Stimulated activated CD4-positive, alpha-beta T cell treated with anti-CD3 and anti-CD28 coated beads, Interleukin-4, amount 100 ng/mL, for 1 hour (primary cell): ENCODE measurements around the gene ARGLU1.

Experiments
- DNase-seq: peaks from one replicate; pipeline ENCODE4 v3.0.0-alpha.2; 2020

ARGLU1 gene

DNA sequence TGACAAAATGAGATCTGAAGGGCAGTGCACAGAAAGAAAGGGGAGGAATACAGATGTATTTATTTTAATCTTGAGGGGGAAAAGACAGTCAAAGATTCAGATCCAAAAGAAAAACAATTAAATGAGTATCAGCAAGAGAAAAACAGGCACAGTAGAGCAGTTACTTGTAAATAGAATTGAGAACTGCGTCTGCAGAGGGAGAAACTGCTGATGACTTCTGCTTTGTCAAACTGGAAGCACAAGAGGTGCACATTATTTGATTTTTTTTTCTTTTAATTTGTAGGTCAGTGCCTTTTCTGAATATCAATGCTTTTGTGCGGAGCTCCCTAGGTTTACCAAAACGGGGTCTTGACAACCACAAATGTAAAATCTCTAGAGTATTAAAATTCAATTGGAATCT lies 69.8 kb downstream of the ARGLU1 start:
- no peak for DNase-seq

DNA sequence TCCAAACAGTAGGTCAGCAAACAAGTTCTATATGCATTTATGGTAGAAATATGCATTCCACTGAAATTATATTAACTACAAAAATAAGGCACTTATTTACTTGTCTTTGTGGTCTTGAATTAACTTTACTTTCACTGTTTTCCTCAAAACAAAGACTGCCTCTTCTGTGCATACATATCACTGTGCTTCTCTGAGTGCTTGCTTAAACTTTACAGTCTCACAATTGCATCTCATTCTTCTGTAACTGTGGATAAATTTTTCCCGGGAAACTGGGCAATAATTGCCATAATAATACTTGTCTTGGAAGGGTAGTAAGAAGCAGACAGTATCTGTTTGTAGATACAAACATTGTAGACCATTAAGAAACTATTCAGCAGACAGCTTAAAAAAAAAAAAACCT lies 70.9 kb downstream of the ARGLU1 start:
- DNase-seq, result no peak

DNA sequence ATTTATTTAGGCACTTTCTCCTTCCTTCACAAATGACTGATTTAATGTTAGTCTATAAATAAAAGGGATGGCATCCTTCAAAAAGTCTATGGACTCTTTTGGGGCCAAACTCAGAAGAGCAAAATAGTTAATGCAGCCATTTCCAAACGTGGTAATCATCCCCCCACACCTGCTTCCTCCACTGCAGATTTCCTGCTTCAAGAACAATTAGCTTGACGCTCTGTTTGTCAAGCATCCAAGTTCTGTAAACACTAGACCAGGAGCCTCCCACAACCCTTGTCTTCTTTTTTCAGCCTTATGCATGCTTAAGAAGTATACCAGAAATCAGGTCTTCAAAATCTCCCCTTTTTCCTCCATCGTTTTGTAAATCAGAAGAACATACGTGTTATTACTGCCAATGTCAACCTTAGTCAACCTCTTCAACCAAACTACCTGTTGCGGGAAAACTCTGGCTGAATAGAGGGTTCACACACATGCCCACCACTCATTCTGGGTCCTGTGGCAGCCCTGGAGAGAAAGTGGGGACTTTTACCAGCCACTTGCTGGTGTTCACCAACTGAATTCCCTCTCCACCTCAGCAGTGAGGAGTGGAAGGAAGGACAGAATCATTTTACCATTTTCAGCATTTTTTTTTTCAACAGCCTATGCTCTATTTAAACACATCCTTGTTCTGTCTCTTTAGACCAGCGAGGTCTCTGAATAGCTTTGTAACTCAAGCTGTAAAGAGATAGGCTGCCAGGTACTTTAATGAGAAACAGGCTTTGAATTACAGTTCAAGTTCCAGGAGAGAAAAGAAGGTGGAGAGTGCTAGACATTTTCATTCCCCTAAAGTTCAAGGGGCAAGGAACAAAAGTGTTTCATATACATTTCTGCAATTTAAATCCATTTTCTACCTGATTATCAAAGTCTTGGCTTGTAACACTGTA lies 71.6 kb downstream of the ARGLU1 start:
- no peak for DNase-seq

DNA sequence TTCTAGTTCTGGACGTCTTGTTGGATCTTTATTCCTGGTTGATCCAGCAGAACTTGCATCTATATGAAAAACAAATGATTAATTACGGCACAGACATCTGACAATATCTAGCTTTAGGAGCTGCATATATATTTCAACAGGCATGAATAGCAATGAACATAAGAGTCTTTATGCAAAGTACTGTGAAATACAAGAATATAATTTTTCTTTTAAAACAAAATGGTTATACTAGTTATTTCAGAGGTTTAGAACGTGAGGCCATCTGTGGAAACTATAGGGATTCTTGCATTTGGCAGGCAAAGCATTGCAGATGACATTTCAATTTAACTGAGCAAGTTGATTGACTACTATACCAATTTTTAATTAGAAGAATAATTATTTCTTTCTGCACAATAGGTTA lies 73.0 kb downstream of the ARGLU1 start:
- DNase-seq, result no peak

DNA sequence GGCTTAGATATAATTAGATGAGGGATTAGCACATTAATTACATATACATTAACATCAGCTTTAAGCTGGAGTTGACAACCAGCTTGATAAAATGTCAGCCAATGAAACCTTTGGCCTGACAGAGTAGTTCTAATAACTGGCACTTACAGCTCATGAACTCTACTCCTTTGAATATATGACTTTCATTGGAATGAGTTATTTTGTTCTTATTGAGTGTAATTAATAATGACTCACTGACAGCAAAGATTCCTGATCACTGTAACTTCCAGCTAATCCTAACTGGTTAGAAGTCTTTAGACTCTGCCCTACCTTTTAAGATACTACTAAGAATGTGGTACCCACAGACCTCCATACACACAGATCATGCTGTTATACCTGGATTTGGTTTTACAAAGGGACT lies 73.4 kb downstream of the ARGLU1 start:
- no peak for DNase-seq

DNA sequence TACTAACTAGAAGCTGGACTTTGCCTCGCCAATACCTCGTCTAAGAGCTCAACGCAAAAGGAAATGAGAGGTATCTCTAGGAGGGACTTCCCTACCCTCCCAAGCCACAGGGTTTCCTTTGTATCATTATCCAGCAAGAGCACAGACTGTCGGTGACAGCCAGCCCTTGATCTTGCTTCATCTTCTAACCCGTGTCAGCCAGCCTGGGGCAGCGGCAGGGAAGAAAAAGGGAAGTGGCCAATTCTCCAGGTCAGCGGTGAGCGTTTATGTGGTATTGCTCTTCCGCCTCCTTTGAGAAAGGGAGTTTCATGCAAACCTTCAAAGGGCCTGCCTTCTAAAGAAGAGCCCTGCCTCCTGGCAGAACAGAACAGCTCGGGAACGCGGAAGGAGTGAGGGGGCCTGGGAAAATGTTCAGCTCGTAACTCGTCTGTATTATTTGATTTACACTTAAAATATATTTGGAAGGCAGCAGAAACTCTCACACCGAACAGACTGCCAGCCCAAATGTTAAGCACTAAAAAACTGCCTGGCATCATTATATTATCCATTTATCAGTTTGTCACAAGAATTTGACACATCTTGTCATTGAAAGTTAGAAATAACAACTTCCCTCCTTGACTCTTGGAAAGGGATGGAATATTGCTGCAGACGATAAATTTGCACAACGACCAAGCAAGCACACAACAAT lies 74.3 kb downstream of the ARGLU1 start:
- DNase-seq, result no peak

DNA sequence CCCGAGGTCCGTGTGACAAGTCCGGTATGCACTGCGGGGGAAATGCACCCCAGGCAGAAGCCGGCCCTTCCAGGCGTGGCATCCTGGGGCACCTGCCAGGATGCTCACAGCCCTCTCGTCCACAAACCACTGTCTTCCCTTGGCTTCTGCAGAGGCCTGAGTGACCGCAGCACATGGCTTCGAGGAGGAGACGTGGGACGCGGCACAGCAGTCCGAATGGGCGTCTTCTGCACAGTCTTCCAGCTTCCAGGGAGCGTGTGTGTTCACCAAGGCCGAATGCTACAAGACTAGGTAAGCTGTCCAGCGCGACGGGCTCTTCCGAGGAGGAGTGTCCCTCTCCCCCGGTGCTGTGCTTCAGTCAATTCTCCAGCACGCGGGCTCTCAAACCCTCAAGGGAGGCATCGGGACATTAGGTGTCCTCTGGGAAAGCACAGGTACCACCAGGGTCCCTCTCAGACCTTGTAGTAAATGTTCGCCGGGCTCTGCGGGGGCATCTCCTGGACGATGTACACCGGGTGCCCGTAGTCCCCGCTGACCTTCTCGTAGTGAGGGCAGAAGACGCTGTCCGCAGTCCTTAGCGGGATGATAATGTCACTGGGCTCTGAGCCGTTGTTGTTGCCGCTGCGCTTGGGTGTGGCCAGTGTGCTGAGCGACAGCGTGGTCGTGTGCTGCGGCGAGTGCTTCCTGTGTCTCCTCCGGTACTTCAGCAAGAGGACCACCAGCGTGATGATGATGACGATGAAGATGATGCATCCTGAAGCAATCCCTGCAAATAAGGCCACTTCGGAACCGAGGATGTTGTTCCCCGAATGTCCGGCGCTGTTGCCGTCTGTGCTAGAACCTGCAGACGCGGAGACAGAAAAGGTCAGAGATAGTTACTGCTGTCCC lies 75.1 kb downstream of the ARGLU1 start:
- no peak for DNase-seq

DNA sequence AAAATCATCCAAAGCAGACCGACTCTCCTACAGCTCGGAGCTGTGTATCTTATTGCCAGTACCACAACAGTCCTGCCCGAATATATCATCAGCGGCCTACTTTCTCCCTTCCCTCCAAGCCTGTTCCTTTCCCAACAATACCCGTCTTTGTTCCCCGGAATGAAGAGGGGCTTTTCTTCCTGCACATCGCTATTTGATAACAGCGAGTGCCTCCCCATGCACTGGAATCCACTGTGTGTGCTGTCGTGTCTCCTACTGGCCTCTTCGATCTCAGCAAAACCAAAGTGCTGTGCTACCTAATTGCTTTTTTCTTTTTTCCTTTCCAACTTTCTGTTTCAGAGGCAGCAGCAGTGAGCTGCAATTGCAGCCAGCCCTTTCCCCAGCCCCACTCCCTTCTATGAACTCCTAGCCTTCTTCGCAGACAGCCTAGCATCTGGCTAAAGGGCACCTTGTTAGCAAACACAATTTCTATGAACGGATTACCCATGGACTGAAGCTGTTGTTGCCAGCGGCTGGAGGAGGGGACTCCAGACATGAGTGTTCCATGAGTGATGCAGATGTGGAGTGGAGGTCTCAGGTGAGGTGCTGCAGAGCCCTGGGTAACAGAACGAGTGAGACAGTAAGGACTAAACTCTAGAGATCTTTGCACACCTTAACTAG lies 75.9 kb downstream of the ARGLU1 start:
- DNase-seq, result no peak
